ENCODE results near the gene SLC25A10.

SLC25A10 gene

DNA sequence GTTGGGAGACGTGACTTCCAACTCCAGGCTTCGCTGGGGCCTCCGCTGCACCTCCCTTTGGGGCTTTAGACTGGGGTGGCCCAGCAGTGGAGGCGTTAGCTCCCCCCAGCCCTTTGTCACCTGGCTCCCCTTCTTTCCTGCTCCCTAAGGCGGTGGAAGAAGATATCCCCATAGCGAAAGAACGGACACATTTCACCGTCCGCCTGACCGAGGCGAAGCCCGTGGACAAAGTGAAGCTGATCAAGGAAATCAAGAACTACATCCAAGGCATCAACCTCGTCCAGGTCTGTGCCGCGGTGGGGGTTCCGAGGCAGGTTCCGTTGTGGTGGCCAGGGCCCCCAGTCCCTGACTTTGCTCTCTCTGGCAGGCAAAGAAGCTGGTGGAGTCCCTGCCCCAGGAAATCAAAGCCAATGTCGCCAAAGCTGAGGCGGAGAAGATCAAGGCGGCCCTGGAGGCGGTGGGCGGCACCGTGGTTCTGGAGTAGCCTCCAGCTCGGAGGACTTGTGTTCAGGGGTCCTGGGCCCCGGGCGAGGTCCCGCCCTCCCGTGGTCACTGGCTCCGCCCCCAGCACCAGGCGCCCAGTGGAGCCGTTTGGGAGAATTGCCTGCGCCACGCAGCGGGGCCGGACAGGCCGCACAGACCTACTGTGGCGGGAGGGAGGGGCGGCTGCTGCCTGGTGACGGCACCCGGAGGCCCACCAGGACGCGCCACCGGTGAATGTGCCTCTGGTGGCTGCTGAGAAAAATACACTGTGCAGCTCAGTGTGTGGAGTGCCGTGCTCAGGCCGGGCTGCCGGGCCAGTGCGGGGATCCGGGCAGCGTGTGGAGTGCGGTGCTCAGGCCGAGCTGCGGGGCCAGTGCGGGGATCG is 5.1 kb upstream of the SLC25A10 start:
- DNase-seq: no peak

GRCh38 chr17:81707725-81708646 is 4.1 kb upstream of the SLC25A10 start:
- DNase-seq: no peak

- no peak for DNase-seq
Measured at GRCh38 chr17:81708739-81709185, 3.3 kb upstream of the SLC25A10 start.

- no peak for DNase-seq
Measured at GRCh38 chr17:81710514-81711308, 1.4 kb upstream of the SLC25A10 start.

GRCh38 chr17:81712468-81713003 is 452 bp downstream of the SLC25A10 start:
- DNase-seq: no peak

DNA sequence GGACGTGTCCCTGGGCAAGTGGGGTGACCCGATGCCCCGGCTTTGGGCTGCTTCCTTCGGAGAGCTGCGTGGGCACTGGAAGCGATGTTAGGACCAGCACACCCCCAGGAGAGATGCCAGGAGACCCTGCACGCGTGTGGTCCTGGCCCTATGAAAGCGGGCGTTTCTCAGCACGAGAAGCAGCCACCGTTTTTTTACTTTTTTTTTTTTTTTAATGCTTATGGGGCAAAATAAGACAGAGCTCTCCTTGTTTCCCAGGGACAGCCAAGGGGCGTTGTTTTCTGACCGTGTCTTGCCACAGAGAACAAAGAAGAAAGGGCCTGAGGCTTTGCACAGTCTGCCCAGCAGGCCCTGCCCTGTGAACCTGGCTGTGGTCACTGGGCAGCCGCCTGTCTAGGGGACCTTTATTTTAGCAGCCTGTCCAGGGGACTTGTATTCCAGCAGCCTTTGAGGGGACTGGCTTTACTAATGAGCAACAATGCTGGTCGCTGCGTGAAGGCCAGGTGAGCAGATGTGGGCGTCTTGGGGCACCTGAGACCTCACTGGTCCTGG is 996 bp downstream of the SLC25A10 start:
- DNase-seq: no peak

DNA sequence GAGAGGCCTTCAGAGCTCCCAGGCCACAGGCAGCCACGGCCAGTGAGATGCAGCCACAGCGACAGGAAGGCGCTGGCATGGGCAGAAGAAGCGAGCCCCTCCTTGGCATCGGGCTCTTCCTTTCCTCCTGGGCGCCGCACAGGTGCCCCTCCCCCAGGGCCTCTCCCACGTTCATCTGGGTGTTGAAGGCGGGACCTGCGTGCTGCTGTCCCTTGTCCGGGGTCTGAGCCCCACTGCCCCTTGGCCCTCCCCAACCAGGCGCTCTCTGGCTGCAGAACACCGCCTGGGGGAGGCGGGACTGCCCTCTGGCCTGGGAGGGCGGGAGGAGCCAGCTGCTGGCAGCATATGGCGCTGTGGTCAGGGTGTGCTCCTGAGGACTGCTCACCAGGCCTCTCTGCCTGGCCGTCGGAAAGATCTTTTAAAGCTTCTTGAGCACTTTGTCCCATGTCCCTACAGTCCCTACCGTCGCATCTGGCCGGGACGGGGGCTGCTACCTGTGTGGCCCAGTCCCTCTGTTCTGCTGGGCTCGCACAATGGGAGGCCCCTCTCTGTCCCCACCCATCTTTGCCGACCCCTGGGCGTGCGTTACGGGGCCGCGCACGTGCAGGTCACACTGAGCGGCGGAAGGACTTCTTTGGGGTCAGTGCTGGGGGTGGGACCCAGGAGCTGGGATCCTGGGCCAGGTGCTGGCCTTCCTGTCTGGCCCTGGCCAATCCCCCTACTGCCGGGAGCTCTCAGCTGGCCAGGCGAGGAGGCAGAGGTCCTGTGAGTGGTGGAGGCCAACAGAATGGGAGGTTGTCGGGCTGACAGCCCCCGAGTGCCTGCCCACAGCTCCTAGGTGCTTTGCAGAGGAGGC is 1.7 kb downstream of the SLC25A10 start:
- DNase-seq: no peak

- no peak for DNase-seq
Measured at GRCh38 chr17:81714412-81715106, 2.5 kb downstream of the SLC25A10 start.

- no peak for DNase-seq
Measured at GRCh38 chr17:81715107-81715871, 3.2 kb downstream of the SLC25A10 start.

DNA sequence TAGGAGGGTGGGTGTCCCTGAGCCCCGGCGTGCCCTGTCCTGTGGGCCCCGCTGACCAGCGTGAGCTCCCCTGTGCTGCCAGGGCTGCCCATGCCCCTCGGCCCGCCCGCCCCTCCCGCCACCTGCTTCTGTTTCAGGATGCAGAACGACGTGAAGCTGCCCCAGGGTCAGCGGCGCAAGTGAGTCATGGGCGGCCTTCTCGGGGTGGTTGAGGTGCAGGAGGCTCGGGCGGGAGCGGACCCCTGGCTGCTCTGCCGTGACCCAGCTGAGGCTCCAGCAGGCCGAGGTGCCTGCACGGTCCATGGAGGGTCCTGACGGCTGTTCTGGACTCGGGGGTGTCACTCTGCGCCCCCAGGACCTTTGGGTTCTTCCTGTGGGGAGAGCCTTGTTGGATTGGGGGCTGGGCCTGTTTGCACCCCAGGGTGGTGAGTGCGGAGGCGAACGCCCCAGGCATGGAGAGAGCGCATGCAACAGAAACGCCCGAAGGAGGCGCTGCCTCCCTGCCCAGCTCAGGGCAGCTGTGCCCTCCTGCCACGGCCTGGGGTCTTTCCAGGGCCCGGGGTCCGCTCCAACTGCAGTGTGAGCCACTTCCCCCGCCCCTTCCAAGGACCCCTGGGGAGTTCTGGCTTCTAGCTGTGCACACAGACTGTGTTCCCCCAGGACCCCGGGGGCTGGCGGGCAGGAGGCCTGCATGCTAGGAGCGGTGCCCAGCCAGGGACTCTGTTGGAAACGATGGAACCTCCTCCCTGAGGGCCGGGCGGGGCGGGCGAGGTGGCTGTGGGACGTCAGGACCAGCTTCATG is 4.0 kb downstream of the SLC25A10 start:
- DNase-seq: no peak

DNA sequence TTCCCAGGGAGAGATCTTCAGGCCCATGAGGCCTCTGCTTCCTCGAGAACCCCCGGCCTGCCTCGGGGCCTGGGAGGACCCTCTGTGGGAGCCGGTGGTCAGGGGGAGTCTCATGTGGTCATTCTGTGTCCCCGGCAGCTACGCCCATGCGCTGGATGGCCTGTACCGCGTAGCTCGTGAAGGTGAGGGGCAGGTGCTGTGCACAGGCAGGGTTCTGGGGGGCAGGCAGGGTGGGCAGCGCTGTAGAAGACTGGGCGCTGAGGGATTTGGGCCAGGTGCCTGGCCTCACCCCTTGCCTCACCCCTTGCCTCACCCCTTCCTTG is 4.6 kb downstream of the SLC25A10 start:
- DNase-seq: no peak

DNA sequence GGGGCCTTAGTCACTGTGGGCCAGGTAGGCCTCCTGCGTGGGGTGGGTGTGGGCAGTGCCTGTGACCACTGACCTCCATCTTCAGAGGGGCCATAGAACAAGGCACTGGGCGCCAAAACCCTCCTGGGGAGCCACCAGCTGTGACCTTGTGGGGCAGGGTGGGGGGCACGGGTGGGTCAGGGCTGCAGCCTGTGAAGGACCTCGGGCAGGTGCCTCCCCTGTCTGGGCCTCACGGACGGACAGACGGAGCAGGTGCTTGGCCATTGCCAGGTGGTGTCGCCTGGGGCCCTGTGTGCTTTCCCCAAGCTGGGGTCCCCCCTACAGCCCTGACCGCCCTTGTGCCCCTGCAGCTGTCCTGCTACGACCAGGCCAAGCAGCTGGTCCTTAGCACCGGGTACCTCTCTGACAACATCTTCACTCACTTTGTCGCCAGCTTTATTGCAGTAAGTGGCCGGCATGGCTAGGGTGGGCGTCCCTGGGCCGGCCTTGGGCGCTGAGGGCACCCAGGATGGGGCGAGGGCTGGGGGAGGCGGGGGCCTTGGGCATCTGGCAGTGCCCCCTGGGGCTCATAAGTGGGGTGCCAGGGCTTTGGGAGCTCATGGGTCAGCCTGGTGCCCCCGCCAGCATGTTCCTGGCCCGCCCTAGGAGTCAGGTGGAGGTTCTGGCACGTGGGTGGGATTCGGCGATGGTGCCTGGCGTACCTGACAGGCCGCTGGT is 5.1 kb downstream of the SLC25A10 start:
- DNase-seq: no peak

GRCh38 chr17:81717766-81718089 is 5.6 kb downstream of the SLC25A10 start:
- no peak for DNase-seq

- DNase-seq: no peak
Measured at GRCh38 chr17:81719410-81720266, 7.6 kb downstream of the SLC25A10 start.

DNA sequence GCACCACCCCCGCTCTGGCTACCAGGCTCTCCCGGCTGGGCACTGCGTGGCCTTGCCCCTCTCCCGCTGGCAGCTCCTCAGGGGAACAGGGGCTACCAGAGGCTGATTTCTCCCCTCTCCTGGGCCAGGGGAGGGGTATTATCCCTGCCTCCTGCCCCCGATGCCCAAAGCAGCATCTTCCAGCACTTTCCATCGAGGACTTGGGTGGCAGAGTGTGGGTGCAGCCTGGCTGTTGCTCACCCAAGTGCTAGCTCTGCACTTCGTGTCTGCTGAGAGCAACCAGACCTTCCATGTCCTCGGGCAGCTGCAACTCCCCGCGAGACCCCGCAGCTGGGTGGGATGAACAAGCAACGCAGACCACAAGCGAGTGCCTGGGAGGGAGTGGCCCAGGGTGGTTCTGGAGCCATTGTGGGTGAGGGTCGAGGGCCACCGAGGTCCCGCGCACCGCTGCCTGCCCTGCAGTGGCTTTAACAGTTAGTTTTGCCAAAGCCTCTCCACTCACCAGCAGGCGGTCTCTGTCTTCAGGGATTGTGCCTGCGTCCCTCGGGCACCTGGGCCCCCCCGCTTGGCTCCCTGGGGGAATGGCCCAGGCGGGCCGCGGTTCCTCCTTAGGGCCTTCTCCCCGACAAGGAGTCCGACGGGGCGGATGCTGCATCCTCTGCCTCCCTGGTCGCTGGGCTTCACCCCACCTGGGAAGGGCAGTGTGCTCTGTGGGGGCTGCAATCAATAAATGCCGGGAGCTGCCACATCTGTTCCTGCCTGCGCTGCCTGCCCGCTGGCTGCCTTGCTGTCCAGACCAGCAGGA is 8.4 kb downstream of the SLC25A10 start:
- no peak for DNase-seq

Data from CD4-positive, alpha-beta T cell treated with Interleukin-6 for 4 hours (primary cell).